Glomerular visceral epithelial cell (primary cell): ENCODE data around the gene FLNC.

Source experiments
- DNase-seq: peaks from one replicate; pipeline ENCODE4 v3.0.0-alpha.2; 2016; ENCODE audit errors: extremely low spot score

FLNC gene

GRCh38 chr7:128830231-128831177 is at the start of gene FLNC:
TSS of gene FLNC (plus strand) at chr7:128830406. CDS start at chr7:128830638, 232 bp downstream.
- peak; percentile 56 for DNase-seq

GRCh38 chr7:128781126-128781525 is 49.1 kb upstream of the FLNC start:
- DNase-seq: no peak

- no peak for DNase-seq
Measured at GRCh38 chr7:128781851-128782250, 48.4 kb upstream of the FLNC start.

GRCh38 chr7:128783143-128783861 is 46.9 kb upstream of the FLNC start:
- peak; percentile 31 for DNase-seq

GRCh38 chr7:128785738-128786137 is 44.5 kb upstream of the FLNC start:
- DNase-seq: no peak

GRCh38 chr7:128788446-128789412 is 41.5 kb upstream of the FLNC start:
- no peak for DNase-seq

GRCh38 chr7:128790315-128791041 is 39.7 kb upstream of the FLNC start:
- no peak for DNase-seq

GRCh38 chr7:128791121-128791971 is 38.9 kb upstream of the FLNC start, which contains the start of gene CCDC136:
TSS of gene CCDC136 (plus strand) at chr7:128791968. CDS start at chr7:128792412, 444 bp downstream.
- peak; percentile 62 for DNase-seq

- peak; percentile 17 for DNase-seq
Measured at GRCh38 chr7:128791972-128792327, 38.3 kb upstream of the FLNC start.

- DNase-seq: no peak
Measured at GRCh38 chr7:128792471-128793180, 37.6 kb upstream of the FLNC start.

- DNase-seq: no peak
Measured at GRCh38 chr7:128793181-128793547, 37.0 kb upstream of the FLNC start.

GRCh38 chr7:128794020-128794419 is 36.2 kb upstream of the FLNC start:
- DNase-seq: no peak

- no peak for DNase-seq
Measured at GRCh38 chr7:128794436-128794835, 35.8 kb upstream of the FLNC start.

GRCh38 chr7:128795129-128795528 is 35.1 kb upstream of the FLNC start:
- DNase-seq: no peak

- DNase-seq: no peak
Measured at GRCh38 chr7:128796327-128796726, 33.9 kb upstream of the FLNC start.

- DNase-seq: no peak
Measured at GRCh38 chr7:128799451-128799850, 30.8 kb upstream of the FLNC start.

- DNase-seq: no peak
Measured at GRCh38 chr7:128800567-128800966, 29.6 kb upstream of the FLNC start.

GRCh38 chr7:128801003-128801402 is 29.2 kb upstream of the FLNC start:
- DNase-seq: no peak

GRCh38 chr7:128801667-128802418 is 28.4 kb upstream of the FLNC start:
- DNase-seq: no peak
